ENCODE measurements around the gene GSG1L.

GSG1L gene

GRCh38 chr16:27753563-27753962 lies 310.0 kb downstream of the GSG1L start:
- no peak for TF ChIP-seq ZBTB7A (IDR thresholded peaks at IDR 0.05; ENCODE audit: low read depth)
- no peak for TF ChIP-seq RAD21 (IDR thresholded peaks at IDR 0.05; ENCODE audit: low read depth)
- TF ChIP-seq REST (IDR thresholded peaks at IDR 0.05; ENCODE audit: low read depth): no peak
- no peak for TF ChIP-seq FOXM1 (IDR thresholded peaks at IDR 0.05; ENCODE audit: borderline replicate concordance, low read depth)
- no peak for TF ChIP-seq TEAD4 (IDR thresholded peaks at IDR 0.05)
- TF ChIP-seq TCF12 (IDR thresholded peaks at IDR 0.05; ENCODE audit: low read depth): no peak
- TF ChIP-seq EGR1 (IDR thresholded peaks at IDR 0.05): no peak
- no peak for TF ChIP-seq NFIC (IDR thresholded peaks at IDR 0.05)
- TF ChIP-seq EP300 (IDR thresholded peaks at IDR 0.05; ENCODE audit: borderline replicate concordance): no peak
- no peak for TF ChIP-seq USF1 (IDR thresholded peaks at IDR 0.05)
- no peak for TF ChIP-seq CEBPB (IDR thresholded peaks at IDR 0.05)
- TF ChIP-seq MAX (IDR thresholded peaks at IDR 0.05): no peak
- TF ChIP-seq CREB1 (IDR thresholded peaks at IDR 0.05; ENCODE audit: low read depth): no peak
- TF ChIP-seq TAF1 (IDR thresholded peaks at IDR 0.05; ENCODE audit: low read depth): no peak
- TF ChIP-seq YY1 (IDR thresholded peaks at IDR 0.05; ENCODE audit: low read depth): no peak

GRCh38 chr16:27752241-27752640 lies 311.3 kb downstream of the GSG1L start:
- TF ChIP-seq USF1 (IDR thresholded peaks at IDR 0.05) (no peak), NFIC (IDR thresholded peaks at IDR 0.05) (no peak), YY1 (IDR thresholded peaks at IDR 0.05; ENCODE audit: low read depth) (no peak), TAF1 (IDR thresholded peaks at IDR 0.05; ENCODE audit: low read depth) (no peak), TEAD4 (IDR thresholded peaks at IDR 0.05) (no peak), EGR1 (IDR thresholded peaks at IDR 0.05) (no peak), RAD21 (IDR thresholded peaks at IDR 0.05; ENCODE audit: low read depth) (no peak), CREB1 (IDR thresholded peaks at IDR 0.05; ENCODE audit: low read depth) (no peak), TCF12 (IDR thresholded peaks at IDR 0.05; ENCODE audit: low read depth) (no peak)

GRCh38 chr16:27751676-27752075 lies 311.8 kb downstream of the GSG1L start:
- TF ChIP-seq EP300 (IDR thresholded peaks at IDR 0.05; ENCODE audit: borderline replicate concordance): no peak
- TF ChIP-seq RAD21 (IDR thresholded peaks at IDR 0.05; ENCODE audit: low read depth): no peak

- no peak for TF ChIP-seq CREB1 (IDR thresholded peaks at IDR 0.05; ENCODE audit: low read depth)
- no peak for TF ChIP-seq FOXM1 (IDR thresholded peaks at IDR 0.05; ENCODE audit: borderline replicate concordance, low read depth)
- no peak for TF ChIP-seq TEAD4 (IDR thresholded peaks at IDR 0.05)
- TF ChIP-seq TCF12 (IDR thresholded peaks at IDR 0.05; ENCODE audit: low read depth): no peak
- TF ChIP-seq CEBPB (IDR thresholded peaks at IDR 0.05): no peak
- TF ChIP-seq YY1 (IDR thresholded peaks at IDR 0.05; ENCODE audit: low read depth): no peak
- no peak for TF ChIP-seq USF1 (IDR thresholded peaks at IDR 0.05)
- TF ChIP-seq TAF1 (IDR thresholded peaks at IDR 0.05; ENCODE audit: low read depth): no peak
- no peak for TF ChIP-seq ZBTB7A (IDR thresholded peaks at IDR 0.05; ENCODE audit: low read depth)
- no peak for TF ChIP-seq RAD21 (IDR thresholded peaks at IDR 0.05; ENCODE audit: low read depth)
- TF ChIP-seq REST (IDR thresholded peaks at IDR 0.05; ENCODE audit: low read depth): no peak
- TF ChIP-seq NFIC (IDR thresholded peaks at IDR 0.05): no peak
- TF ChIP-seq MAX (IDR thresholded peaks at IDR 0.05): no peak
- no peak for TF ChIP-seq EGR1 (IDR thresholded peaks at IDR 0.05)
- no peak for TF ChIP-seq EP300 (IDR thresholded peaks at IDR 0.05; ENCODE audit: borderline replicate concordance)
Measured at GRCh38 chr16:27751233-27751632, 312.3 kb downstream of the GSG1L start.

GRCh38 chr16:27749946-27750345 lies 313.6 kb downstream of the GSG1L start:
- no peak for TF ChIP-seq REST (IDR thresholded peaks at IDR 0.05; ENCODE audit: low read depth)
- TF ChIP-seq MAX (IDR thresholded peaks at IDR 0.05): no peak
- no peak for TF ChIP-seq TAF1 (IDR thresholded peaks at IDR 0.05; ENCODE audit: low read depth)
- TF ChIP-seq FOXM1 (IDR thresholded peaks at IDR 0.05; ENCODE audit: borderline replicate concordance, low read depth): no peak
- TF ChIP-seq EP300 (IDR thresholded peaks at IDR 0.05; ENCODE audit: borderline replicate concordance): no peak
- no peak for TF ChIP-seq ZBTB7A (IDR thresholded peaks at IDR 0.05; ENCODE audit: low read depth)
- no peak for TF ChIP-seq EGR1 (IDR thresholded peaks at IDR 0.05)
- no peak for TF ChIP-seq YY1 (IDR thresholded peaks at IDR 0.05; ENCODE audit: low read depth)
- no peak for TF ChIP-seq CEBPB (IDR thresholded peaks at IDR 0.05)
